Psoas muscle (tissue), 8 donors: ENCODE measurements around the gene IQCH. TPM values are rescaled to one million over a fixed set of nuclear protein-coding genes. Genes with fewer than 3 reads are reported as not detected.

Source experiments
- ATAC-seq, 4 donors: fragments of 200-7000 bp; cut with Tn5 transposase; one replicate each; pipeline ENCODE4 v1.9.1; 2020; ENCODE audit warnings: moderate library complexity in 3 of 4, mild to moderate bottlenecking in 2 of 4
- DNase-seq, 2 donors: peaks; one replicate each; pipeline ENCODE4 v3.0.0-alpha.2; 2020
- H3K27ac ChIP-seq: fragments of 200-600 bp; one replicate; pipeline ENCODE4 v1.8.0; 2022
- H3K27me3 ChIP-seq, 3 donors: fragments of 200-600 bp in 1 of 3; one replicate each; pipeline versions ENCODE4 v1.6.1 to v1.8.0; 2013 to 2022; ENCODE audit warnings: low read length in 2 of 3, mild to moderate bottlenecking in 2 of 3, moderate library complexity in 1 of 3; ENCODE audit not compliant: insufficient read depth in 3 of 3
- H3K36me3 ChIP-seq, 2 donors: fragments of 200-600 bp in 1 of 2; one replicate each; pipeline versions ENCODE4 v1.6.1 to v1.8.0; 2013 to 2022; ENCODE audit warnings: low read depth in 1 of 2, mild to moderate bottlenecking in 1 of 2, moderate library complexity in 1 of 2; ENCODE audit not compliant: insufficient read depth in 1 of 2
- H3K4me1 ChIP-seq: fragments of 200-600 bp; one replicate; pipeline ENCODE4 v1.8.0; 2022
- H3K4me3 ChIP-seq: fragments of 200-600 bp; one replicate; pipeline ENCODE4 v1.8.0; 2022; ENCODE audit warnings: mild to moderate bottlenecking
- H3K9me3 ChIP-seq: fragments of 200-600 bp; one replicate; pipeline ENCODE4 v1.8.0; 2022
- WGBS, 3 donors: extraction: QIAGEN DNeasy Blood & Tissue Kit; methylation state at CpG; one replicate each; pipeline versions ENCODE4 v1.1.6 to v1.1.7; 2013; 5-methylcytosine and 5-hydroxymethylcytosine counted together
- intact Hi-C, 2 donors: fragments of 100-400 bp; cut with DNase I; formaldehyde crosslinking; loops; one replicate each; pipeline versions ENCODE4 v1.11.0 to v1.14.2; 2022
- polyA plus RNA-seq, 3 donors: library from polyadenylated mRNA; stranded (reverse); fragments of 200-250 nt; gene quantifications; one replicate each; pipeline ENCODE4 v1.2.3, GENCODE V29; 2013
- total RNA-seq, 4 donors: library from RNA; stranded (reverse); fragmentation: NEBNext Ultra II Directional in 2 of 4; extraction: Animal tissue kit (Norgen Biotek cat#: 25700) in 2 of 4; gene quantifications; one replicate each; pipeline versions ENCODE4 v1.2.1 to v1.2.4, GENCODE V29; 2021 to 2023
- TF ChIP-seq, protein P1 (sequence below): fragments of 200-600 bp; IDR thresholded peaks from one replicate; pipeline ENCODE4 v1.8.0; 2022; ENCODE audit warnings: antibody characterized with exemption
- donor health status: healthy with polysubstance abuse.
- donor health status: DM: no; HTN: no; CAD: no; lungs with moderate emphysema.
- donor health status: Bipolar disorder and iron deficiency.
- donor health status: healthy.
- donor health status: DM: yes; HTN: yes; CAD: no.
- donor health status: DM: no; HTN: no; CAD: no.
- donor health status: DM: no; HTN: no; CAD: no.
- donor health status: DM: yes; HTN: yes; CAD: no.

Gene IQCH
- total and polyA plus RNA-seq, 7 donors, result 0.27 to 1.0 (median 0.60) TPM

DNA sequence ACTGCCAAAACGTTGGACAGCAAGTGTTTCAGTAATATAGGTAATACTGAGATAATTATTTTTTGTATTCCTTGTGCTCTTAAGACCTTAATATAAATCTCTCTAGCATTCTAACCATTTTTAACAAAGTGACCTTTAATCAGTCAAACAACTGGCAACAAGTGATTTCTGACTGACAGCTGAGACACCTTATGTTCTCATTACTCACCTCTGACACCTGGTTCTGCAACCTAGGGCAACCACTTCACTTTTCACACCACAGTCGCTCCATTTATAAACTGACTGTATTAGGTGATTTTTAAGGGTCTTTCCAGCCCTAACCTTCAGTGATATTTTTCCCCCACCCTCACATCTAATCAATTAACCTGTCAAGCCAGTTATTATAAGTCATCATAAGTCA is 205.9 kb downstream of the IQCH start:
- Histone ChIP-seq H3K36me3 (peaks cover 0 to 8% of the 10 kb centered on the region in 2 donors), H3K27me3 (no peaks in the 10 kb centered on the region), H3K9me3 (no peaks in the 10 kb centered on the region), H3K4me3 (no peak overlapping the region), H3K4me1 (no peaks in the 10 kb centered on the region), H3K27ac (no peak overlapping the region)
- intact Hi-C loops, result no loop called here
- DNase-seq, result no peak
- WGBS, 3 donors, result 68 to 76% (median 69%) methylated on average over 2 of the region's 2 CpGs
- TF ChIP-seq, protein P1, sequence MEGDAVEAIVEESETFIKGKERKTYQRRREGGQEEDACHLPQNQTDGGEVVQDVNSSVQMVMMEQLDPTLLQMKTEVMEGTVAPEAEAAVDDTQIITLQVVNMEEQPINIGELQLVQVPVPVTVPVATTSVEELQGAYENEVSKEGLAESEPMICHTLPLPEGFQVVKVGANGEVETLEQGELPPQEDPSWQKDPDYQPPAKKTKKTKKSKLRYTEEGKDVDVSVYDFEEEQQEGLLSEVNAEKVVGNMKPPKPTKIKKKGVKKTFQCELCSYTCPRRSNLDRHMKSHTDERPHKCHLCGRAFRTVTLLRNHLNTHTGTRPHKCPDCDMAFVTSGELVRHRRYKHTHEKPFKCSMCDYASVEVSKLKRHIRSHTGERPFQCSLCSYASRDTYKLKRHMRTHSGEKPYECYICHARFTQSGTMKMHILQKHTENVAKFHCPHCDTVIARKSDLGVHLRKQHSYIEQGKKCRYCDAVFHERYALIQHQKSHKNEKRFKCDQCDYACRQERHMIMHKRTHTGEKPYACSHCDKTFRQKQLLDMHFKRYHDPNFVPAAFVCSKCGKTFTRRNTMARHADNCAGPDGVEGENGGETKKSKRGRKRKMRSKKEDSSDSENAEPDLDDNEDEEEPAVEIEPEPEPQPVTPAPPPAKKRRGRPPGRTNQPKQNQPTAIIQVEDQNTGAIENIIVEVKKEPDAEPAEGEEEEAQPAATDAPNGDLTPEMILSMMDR, result no peak
- no peak for ATAC-seq

DNA sequence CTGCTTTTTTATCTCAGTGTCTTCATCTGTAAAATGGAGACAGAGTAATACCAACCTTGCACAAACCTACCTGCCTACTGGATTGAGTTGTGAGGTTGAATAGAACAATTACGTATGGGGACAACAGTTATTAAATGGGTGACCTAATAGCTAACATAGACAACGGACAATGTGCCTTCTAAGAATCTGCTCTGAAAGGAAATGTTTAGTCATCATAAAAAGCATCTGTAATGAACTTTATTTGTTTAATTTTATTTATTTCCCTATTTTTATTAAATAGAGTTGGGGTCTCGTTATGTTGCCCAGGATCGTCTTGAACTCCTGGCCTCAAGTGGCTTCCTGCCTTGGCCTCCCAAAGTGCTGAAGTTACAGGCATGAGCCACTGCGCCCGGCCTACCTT is 207.1 kb downstream of the IQCH start:
- 95% methylated on average over 6 of the region's 6 CpGs for WGBS, 3 donors
- intact Hi-C loops, result no loop called here
- TF ChIP-seq, protein P1, result no peak
- Histone ChIP-seq H3K36me3 (peaks cover 0 to 13% of the 10 kb centered on the region in 2 donors), H3K4me3 (no peak overlapping the region), H3K27ac (no peak overlapping the region), H3K4me1 (no peaks in the 10 kb centered on the region), H3K27me3 (no peaks in the 10 kb centered on the region), H3K9me3 (no peaks in the 10 kb centered on the region)
- DNase-seq (no peak), ATAC-seq (no peak)

DNA sequence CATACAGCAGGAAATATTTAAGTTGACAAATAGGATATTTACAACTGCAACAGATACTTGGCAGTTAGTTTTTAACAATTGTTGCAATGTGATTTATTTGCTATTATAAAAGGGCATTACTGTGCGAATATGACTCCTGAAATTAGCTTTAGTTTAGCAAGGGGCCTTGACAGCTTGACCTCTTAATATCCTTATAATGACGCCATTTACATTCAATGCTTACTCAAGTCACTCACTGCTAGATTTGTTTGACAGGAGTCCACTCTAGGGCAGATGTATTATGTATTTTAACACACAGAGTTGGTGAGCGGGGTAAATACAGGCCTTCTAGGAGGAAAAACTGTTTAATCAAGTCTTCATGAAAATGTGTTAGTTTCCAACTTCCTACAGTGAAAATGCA is 208.3 kb downstream of the IQCH start:
- ATAC-seq, result no peak
- intact Hi-C loops, result no loop called here

DNA sequence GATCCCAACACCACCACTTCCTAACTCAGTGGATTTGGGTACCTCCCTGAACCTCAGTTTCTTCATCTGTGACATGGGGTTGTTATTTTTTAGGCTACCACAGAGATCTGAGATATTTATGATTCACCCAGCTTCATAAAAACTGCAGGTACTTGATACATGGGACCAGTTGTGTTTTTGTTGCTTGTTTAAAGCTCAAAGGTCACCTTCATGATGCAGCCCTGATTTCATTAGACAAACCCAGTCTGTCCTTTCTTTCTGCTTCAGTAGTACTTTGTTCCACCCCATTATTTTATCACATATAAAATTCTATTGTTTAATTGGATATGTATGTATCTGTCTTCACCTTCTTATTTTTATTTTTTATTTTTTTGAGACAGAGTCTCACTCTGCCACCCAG is 208.9 kb downstream of the IQCH start:
- TF ChIP-seq, protein P1, result no peak
- Histone ChIP-seq H3K9me3 (no peaks in the 10 kb centered on the region), H3K27ac (no peak overlapping the region), H3K27me3 (no peaks in the 10 kb centered on the region), H3K4me3 (no peak overlapping the region), H3K4me1 (no peaks in the 10 kb centered on the region), H3K36me3 (peaks cover 0 to 13% of the 10 kb centered on the region in 2 donors)
- DNase-seq (no peak), ATAC-seq (no peak)
- intact Hi-C loops, result no loop called here

More for the DNA sequence above, 208.3 kb downstream of the IQCH start:
- Histone ChIP-seq H3K27ac (no peak overlapping the region), H3K36me3 (peaks cover 0 to 13% of the 10 kb centered on the region in 2 donors), H3K4me3 (no peak overlapping the region), H3K27me3 (no peaks in the 10 kb centered on the region), H3K9me3 (no peaks in the 10 kb centered on the region), H3K4me1 (no peaks in the 10 kb centered on the region)
- TF ChIP-seq, protein P1, result no peak
- 92 to 96% (median 95%) methylated on average over 3 of the region's 3 CpGs for WGBS, 3 donors
- no peak for DNase-seq

DNA sequence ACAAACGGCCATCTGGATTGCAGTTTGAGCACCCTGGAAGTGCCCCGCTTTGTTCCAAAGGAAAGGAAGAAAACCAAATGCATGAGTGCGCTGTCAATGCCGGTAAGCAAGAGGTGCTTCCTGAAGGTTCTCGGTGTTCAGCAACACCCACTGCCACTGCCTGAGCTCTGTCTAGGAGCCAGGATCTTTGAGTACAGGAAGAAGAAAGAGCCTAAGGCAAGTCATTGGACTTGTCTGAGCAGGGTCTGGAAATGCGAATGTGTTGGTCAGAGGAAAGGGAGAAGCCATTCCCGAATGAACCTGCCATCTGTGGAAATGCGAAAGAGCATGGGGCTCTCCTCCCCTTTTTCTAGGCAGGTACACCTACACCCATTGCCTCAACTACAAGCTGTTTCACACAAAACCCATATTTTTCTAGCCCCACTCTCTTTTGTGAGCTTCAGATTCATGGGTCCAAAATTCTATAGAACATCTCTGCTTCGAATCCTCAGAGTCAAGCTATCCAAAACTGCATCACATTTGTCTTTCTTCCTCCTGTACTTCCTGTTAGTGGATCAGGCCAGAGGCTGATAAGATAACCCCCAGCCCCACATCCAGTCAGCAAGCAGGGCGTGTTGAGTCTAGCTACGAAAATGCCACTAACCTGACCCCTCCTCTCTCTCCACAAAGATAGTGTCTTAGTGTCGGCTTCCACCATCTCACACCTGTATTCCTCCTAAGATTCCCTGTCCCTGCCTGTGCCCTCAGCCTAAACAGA is 210.8 kb downstream of the IQCH start:
- H3K27ac ChIP-seq, result no peak overlapping the region
- TF ChIP-seq, protein P1, result no peak
- peaks cover 0 to 9% of the 10 kb centered on the region in 2 donors for H3K36me3 ChIP-seq
- no peaks in the 10 kb centered on the region for H3K9me3 ChIP-seq
- WGBS, 3 donors, result 95 to 97% (median 95%) methylated on average over 12 of the region's 12 CpGs
- H3K27me3 ChIP-seq, result no peaks in the 10 kb centered on the region
- DNase-seq (no peak), ATAC-seq (no peak)
- no peak overlapping the region for H3K4me3 ChIP-seq
- H3K4me1 ChIP-seq, result no peaks in the 10 kb centered on the region
- intact Hi-C loops, result no loop called here
